Nephron progenitor cell (in vitro differentiated cells): Measurements from ENCODE around the gene SEZ6L.

ENCODE experiments used
- DNase-seq: peaks from one replicate; pipeline ENCODE4 v3.0.0; 2021
- H3K27ac Mint-ChIP-seq: 2 replicates; pipeline ENCODE4 v1.8.0; 2021; ENCODE audit warnings: mild to moderate bottlenecking, moderate library complexity, mixed read lengths
- H3K27me3 Mint-ChIP-seq: 2 replicates; pipeline ENCODE4 v1.8.0; 2021; ENCODE audit warnings: mild to moderate bottlenecking, low read depth, mixed read lengths; ENCODE audit not compliant: poor library complexity
- H3K36me3 Mint-ChIP-seq: 2 replicates; pipeline ENCODE4 v1.8.0; 2021; ENCODE audit warnings: low read depth, mixed read lengths
- H3K4me1 Mint-ChIP-seq: 2 replicates; pipeline ENCODE4 v1.8.0; 2021; ENCODE audit warnings: mixed read lengths
- H3K4me3 Mint-ChIP-seq: 2 replicates; pipeline ENCODE4 v1.8.0; 2021; ENCODE audit warnings: mild to moderate bottlenecking, moderate library complexity, mixed read lengths
- H3K9me3 Mint-ChIP-seq: 2 replicates; pipeline ENCODE4 v1.8.0; 2021; ENCODE audit warnings: mild to moderate bottlenecking, moderate library complexity, mixed read lengths
- TF ChIP-seq, protein P1 (sequence below): fragments of 200-600 bp; sonication (generic); IDR thresholded peaks from 2 replicates; pipeline ENCODE4 v1.5.0; 2021; ENCODE audit warnings: antibody characterized with exemption

Gene SEZ6L

DNA sequence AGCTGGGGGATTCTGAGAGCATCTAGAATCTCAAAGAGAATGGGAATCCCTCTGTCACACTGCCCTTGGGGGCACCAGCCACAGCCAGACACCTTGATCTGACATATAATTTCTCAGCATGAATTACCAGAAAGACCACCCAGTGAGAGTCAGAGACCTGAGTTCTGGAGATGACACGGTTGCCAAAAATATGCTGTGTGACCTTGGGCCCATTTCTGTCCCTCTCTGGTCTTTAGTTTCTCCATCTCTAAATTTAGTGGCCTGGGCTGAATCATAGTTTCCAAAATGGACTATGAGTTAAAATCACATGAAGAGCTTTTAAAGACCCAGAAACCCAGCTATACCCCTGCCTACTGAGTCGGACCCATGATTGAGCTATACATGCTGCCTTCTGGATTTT is 15.9 kb downstream of the SEZ6L start:
- H3K27me3 Mint-ChIP-seq, result no peaks in the 10 kb centered on the region
- DNase-seq, result no peak
- no peaks in the 10 kb centered on the region for H3K9me3 Mint-ChIP-seq
- no peak overlapping the region for H3K4me3 Mint-ChIP-seq
- TF ChIP-seq, protein P1, sequence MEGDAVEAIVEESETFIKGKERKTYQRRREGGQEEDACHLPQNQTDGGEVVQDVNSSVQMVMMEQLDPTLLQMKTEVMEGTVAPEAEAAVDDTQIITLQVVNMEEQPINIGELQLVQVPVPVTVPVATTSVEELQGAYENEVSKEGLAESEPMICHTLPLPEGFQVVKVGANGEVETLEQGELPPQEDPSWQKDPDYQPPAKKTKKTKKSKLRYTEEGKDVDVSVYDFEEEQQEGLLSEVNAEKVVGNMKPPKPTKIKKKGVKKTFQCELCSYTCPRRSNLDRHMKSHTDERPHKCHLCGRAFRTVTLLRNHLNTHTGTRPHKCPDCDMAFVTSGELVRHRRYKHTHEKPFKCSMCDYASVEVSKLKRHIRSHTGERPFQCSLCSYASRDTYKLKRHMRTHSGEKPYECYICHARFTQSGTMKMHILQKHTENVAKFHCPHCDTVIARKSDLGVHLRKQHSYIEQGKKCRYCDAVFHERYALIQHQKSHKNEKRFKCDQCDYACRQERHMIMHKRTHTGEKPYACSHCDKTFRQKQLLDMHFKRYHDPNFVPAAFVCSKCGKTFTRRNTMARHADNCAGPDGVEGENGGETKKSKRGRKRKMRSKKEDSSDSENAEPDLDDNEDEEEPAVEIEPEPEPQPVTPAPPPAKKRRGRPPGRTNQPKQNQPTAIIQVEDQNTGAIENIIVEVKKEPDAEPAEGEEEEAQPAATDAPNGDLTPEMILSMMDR, result no peak
- H3K36me3 Mint-ChIP-seq, result no peaks in the 10 kb centered on the region
- H3K27ac Mint-ChIP-seq, result no peak overlapping the region
- peaks cover 6% of the 10 kb centered on the region for H3K4me1 Mint-ChIP-seq

DNA sequence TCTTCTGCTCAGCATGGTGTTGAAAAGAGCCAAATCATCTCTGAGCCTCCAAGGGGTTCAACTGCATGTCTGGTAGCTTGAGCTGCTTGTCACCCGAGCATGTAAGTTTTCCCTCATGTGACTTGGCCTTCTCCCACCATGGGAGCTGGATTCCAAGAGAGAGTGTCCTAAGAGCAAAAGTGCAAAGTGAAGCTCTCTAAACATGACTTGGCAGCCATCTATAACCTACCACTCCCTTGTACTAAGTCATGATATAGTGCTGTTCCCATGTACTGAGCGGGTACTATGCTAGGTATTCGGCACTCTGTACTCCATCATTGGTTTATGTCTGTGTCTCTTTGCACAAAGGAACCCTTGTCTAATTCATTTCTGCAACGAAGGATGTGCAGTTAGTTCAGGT is 19.1 kb downstream of the SEZ6L start:
- DNase-seq, result no peak
- H3K36me3 Mint-ChIP-seq, result no peaks in the 10 kb centered on the region
- H3K27me3 Mint-ChIP-seq, result peaks cover 3% of the 10 kb centered on the region
- TF ChIP-seq, protein P1, result no peak
- no peak overlapping the region for H3K4me3 Mint-ChIP-seq
- no peaks in the 10 kb centered on the region for H3K9me3 Mint-ChIP-seq
- H3K4me1 Mint-ChIP-seq, result peaks cover 6% of the 10 kb centered on the region
- no peak overlapping the region for H3K27ac Mint-ChIP-seq

DNA sequence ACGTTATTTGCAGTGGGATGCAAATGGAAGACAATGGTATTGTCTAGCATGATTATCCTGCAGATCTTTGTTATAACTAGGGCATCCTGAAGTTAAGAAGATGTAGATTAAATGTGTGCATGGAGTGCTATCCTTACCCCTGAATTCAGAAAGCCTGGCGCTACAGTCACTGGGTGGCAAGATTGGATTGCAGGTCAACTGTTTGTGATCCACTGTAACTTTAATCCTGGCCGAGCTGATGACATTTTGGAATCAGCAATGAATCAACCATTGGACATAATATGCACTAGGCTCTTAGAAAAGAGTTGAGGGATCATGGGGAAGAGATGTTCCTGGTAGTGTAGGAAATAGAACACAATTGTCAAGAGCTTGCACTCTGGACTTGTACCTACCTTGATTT is 25.1 kb downstream of the SEZ6L start:
- DNase-seq, result no peak
- Mint-ChIP-seq H3K27me3 (peaks cover 9% of the 10 kb centered on the region), H3K36me3 (no peaks in the 10 kb centered on the region), H3K4me1 (no peaks in the 10 kb centered on the region), H3K9me3 (no peaks in the 10 kb centered on the region), H3K27ac (no peak overlapping the region), H3K4me3 (no peak overlapping the region)
- TF ChIP-seq, protein P1, result no peak

DNA sequence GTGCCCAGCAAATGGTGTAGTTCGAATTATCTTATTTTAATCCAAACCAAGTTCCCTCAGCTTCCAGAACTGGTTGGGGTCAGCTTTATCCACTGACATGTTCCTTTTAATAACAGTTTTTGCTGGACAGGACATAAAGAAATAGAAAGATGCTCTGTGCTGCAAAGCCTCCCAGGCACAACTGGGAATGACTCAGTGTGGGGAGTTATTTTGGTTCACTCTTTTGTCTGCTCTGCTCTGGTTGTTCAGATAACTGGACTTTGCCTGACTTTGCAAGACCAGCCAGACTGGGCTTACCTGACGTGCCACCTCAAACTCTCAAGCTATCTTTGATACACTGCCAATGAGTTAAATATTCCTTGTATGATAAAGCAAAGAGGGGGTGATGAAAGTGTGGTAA is 25.6 kb downstream of the SEZ6L start:
- peaks cover 9% of the 10 kb centered on the region for H3K27me3 Mint-ChIP-seq
- no peaks in the 10 kb centered on the region for H3K36me3 Mint-ChIP-seq
- no peaks in the 10 kb centered on the region for H3K4me1 Mint-ChIP-seq
- TF ChIP-seq, protein P1, result no peak
- no peak for DNase-seq
- no peak overlapping the region for H3K27ac Mint-ChIP-seq
- no peaks in the 10 kb centered on the region for H3K9me3 Mint-ChIP-seq
- H3K4me3 Mint-ChIP-seq, result no peak overlapping the region

DNA sequence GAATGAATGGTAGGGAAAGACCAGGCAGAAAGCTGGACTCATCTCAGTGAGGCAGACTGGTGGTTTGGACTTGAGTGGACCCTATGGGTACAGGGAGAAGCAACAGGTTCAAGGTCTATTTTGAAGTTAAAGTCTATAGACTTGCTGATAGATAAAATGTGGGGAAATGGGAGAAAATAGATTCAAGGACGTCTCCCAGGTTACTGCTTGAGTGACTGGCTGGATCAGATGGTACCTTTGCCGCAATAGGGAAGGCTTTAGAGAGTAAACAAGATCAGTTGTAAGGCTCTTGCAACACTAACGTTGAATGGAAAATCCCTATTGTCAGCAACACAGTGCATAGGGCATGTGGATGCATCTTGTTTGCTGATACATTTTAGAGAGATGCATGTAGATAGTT is 27.4 kb downstream of the SEZ6L start:
- no peak for DNase-seq
- H3K27me3 Mint-ChIP-seq, result peaks cover 9% of the 10 kb centered on the region
- no peak overlapping the region for H3K27ac Mint-ChIP-seq
- H3K36me3 Mint-ChIP-seq, result no peaks in the 10 kb centered on the region
- no peaks in the 10 kb centered on the region for H3K4me1 Mint-ChIP-seq
- TF ChIP-seq, protein P1, result no peak
- H3K4me3 Mint-ChIP-seq, result no peak overlapping the region
- no peaks in the 10 kb centered on the region for H3K9me3 Mint-ChIP-seq

DNA sequence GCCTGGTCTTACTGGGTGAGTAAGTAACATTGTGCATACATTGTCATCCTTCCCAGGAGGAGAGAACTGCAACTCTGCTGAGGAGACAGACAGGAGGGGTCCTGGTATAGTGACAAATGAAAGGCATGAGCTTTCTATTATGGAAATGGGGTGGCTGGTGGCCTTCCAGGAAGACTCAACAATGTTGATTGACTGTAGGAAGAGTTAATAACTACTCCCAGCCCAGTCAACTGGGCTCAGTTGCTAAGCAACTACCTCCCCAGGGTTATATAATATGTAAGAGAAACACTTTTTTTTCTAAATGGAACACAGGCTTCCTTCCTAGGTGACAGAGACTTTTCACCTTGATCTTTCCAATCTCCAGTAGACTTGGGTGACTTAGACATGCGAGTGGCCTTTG is 28.2 kb downstream of the SEZ6L start:
- no peak overlapping the region for H3K4me3 Mint-ChIP-seq
- DNase-seq, result no peak
- no peaks in the 10 kb centered on the region for H3K9me3 Mint-ChIP-seq
- peaks cover 5% of the 10 kb centered on the region for H3K4me1 Mint-ChIP-seq
- no peaks in the 10 kb centered on the region for H3K36me3 Mint-ChIP-seq
- peaks cover 13% of the 10 kb centered on the region for H3K27me3 Mint-ChIP-seq
- TF ChIP-seq, protein P1, result no peak
- no peak overlapping the region for H3K27ac Mint-ChIP-seq
